Measurements from ENCODE around the gene GGT1.
"Not testable (repeated sequence)": the region's sequence is repeated elsewhere in the genome, so short reads cannot be mapped to it uniquely, and the experiment has no call there.

The GGT1 gene

DNA sequence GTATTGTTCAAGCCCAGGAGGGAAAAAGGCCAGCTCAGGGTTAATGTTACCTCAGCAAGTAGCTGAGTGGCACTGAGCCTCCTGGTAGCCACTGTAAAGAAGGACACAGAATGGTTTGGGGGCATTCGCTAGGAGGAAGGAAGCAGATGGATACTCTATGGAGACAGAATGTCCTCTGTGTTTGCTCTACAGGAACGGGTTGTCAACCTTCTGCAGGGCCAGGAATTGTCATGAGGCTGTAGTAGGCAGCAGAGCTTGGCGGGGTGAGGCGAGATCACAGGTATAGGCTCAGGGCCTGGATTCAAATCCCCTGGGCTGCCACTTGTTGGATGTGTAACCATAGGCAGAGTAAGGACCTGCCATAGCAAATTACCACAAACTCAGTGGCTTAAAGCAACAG lies 7.1 kb upstream of the GGT1 start:
- in situ Hi-C loops (cut with HindIII; ENCODE audit: low sequenced_read_pairs), result no loop called here

DNA sequence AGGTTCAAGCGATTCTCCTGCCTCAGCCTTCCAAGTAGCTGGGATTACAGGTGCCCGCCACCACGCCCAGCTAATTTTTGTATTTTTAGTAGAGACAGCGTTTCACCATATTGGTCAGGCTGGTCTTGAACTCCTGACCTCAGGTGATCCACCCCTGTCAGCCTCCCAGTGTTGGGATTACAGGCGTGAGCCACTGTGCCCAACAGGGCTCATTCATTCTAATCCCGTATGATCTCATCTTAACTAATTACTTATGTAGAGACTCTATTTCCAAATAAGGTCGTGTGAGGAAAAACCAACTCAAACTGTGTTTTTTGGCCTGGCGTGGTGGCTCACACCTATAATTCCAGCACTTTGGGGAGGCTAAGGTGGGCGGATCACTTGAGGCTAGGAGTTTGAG lies 5.9 kb upstream of the GGT1 start:
- in situ Hi-C loops (cut with HindIII; ENCODE audit: low sequenced_read_pairs), result not testable (repeated sequence)

DNA sequence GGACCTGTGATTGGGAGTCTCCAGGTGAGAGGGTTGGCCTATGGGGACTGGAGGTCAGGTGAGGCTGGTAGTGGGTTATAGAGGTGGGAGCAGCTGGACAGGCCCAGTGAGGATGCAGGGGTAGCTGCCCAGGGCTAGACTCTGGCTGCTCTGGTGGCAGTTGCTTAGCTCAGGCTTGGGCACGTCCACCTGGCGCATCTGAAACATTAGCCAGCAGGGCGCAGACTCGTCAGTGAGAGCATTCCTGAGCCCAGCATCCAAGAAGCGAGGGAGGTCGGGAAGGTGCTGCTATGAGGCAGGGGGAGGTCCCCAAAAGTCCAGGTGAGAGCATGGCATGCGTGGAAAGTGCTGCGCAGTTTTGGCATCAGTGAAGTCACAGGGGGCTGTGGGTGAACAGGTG lies 3.5 kb upstream of the GGT1 start:
- in situ Hi-C loops (cut with HindIII; ENCODE audit: low sequenced_read_pairs), result no loop called here

- in situ Hi-C loops (cut with HindIII; ENCODE audit: low sequenced_read_pairs), result not testable (repeated sequence)
These were observed 2.9 kb upstream of the GGT1 start for GRCh38 chr22:24599958-24600715.

- in situ Hi-C loops (cut with HindIII; ENCODE audit: low sequenced_read_pairs), result no loop called here
These were observed 1.5 kb upstream of the GGT1 start for GRCh38 chr22:24601217-24602104.

GRCh38 chr22:24602105-24602749 lies 766 bp upstream of the GGT1 start:
- in situ Hi-C loops (cut with HindIII; ENCODE audit: low sequenced_read_pairs), result not testable (repeated sequence)

- in situ Hi-C loops (cut with HindIII; ENCODE audit: low sequenced_read_pairs), result not testable (repeated sequence)
These were observed 1.0 kb downstream of the GGT1 start for GRCh38 chr22:24603770-24604629.

GRCh38 chr22:24606340-24606739 lies 3.3 kb downstream of the GGT1 start:
- in situ Hi-C loops (cut with HindIII; ENCODE audit: low sequenced_read_pairs), result not testable (repeated sequence)

- in situ Hi-C loops (cut with HindIII; ENCODE audit: low sequenced_read_pairs), result not testable (repeated sequence)
These were observed 4.5 kb downstream of the GGT1 start for GRCh38 chr22:24607429-24607983.

DNA sequence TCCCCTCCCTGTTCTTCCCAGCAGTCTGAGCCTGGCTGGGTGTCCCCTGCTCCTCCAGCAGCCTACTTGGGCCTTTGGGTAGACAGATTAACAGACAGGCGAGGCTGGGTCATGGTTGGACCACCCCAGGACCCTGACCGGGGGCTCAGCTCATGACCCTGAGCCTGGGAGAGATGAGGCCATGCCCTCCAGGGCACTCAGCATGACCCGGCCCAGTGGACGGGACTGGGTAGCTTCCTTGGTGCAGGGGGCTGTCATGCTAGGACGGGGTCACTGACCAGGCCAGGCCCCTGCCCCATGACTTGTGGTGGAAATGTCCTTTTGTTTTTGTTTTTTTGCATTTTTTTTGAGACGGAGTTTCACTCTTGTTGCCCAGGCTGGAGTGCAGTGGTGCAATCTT lies 5.3 kb downstream of the GGT1 start:
- in situ Hi-C loops (cut with HindIII; ENCODE audit: low sequenced_read_pairs), result not testable (repeated sequence)

DNA sequence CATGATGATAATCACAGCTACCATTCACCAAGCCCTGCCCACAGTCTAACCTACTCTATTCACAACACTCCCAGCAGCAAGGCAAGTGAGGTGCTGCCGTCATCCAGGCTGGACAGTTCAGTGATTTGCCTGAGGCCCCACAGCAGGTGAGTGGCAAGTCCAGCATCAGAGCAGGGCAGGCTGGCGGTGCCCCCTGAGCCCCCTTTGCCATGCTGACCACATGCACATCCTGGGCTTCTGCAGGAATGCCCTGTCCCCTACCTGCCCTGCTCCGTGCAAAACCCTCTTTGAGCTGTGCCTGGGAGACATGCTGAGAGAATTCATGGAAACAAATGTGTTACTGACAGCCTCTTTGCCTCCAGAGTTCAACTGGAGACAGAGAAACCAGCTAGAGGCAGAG lies 6.9 kb downstream of the GGT1 start:
- in situ Hi-C loops (cut with HindIII; ENCODE audit: low sequenced_read_pairs), result not testable (repeated sequence)

- in situ Hi-C loops (cut with HindIII; ENCODE audit: low sequenced_read_pairs), result not testable (repeated sequence)
These were observed 11.8 kb downstream of the GGT1 start for GRCh38 chr22:24614794-24615193.

DNA sequence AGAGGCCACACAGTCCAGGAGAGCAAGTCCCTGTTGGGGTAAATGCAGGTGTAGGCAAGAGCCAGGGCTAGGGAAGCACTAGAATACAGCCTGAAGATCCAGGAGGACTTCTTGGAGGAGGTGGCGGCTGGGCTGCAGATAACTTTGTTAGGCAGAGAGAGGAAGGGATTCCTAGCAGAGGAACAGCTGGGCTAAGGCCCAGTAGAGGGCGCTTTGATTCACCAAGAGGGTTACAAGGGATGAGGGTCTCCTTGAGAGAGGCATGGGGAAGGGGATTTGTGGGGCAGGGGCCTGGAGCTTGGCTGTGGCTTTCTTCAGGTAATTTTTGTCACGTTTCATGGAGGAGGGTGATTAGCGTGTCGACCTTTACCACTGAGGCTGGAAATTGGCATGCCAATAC lies 18.3 kb downstream of the GGT1 start:
- in situ Hi-C loops (cut with HindIII; ENCODE audit: low sequenced_read_pairs), result not testable (repeated sequence)

DNA sequence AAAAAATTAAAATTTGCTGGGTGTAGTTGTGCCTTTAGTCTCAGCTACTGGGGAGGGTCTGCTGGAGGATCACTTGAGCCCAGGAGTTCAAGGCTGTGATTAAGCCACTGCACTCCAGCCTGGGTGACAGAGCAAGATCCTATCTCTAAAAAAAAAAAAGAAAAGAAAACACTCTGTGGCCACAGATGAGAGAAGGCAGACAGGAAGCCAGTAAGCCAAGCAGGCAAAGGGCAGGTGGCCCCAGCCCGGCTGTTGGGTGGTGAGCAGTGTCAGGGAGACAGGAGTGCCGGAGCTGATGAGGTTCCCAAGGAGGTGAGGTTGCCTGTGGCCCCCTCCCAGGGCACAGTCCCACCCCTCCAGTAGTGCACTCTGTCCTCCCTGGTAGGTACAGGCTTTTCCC lies 19.6 kb downstream of the GGT1 start:
- in situ Hi-C loops (cut with HindIII; ENCODE audit: low sequenced_read_pairs), result not testable (repeated sequence)

DNA sequence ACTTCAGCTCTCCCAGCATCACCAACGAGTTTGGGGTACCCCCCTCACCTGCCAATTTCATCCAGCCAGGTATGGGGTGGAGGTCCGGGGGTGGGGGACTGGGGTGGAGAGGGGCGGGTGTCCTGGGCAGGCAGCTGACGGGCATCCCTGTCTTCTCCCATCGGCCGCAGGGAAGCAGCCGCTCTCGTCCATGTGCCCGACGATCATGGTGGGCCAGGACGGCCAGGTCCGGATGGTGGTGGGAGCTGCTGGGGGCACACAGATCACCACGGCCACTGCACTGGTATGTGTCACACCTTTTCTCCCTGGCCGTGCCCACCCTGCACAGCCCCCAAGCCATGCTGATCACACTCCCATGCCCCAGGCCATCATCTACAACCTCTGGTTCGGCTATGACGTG lies 24.9 kb downstream of the GGT1 start:
- in situ Hi-C loops (cut with HindIII; ENCODE audit: low sequenced_read_pairs), result not testable (repeated sequence)

GRCh38 chr22:24629069-24629468 lies 26.1 kb downstream of the GGT1 start:
- in situ Hi-C loops (cut with HindIII; ENCODE audit: low sequenced_read_pairs), result not testable (repeated sequence)

- in situ Hi-C loops (cut with HindIII; ENCODE audit: low sequenced_read_pairs), result not testable (repeated sequence)
These were observed 27.9 kb downstream of the GGT1 start for GRCh38 chr22:24630812-24631427.

- in situ Hi-C loops (cut with HindIII; ENCODE audit: low sequenced_read_pairs), result not testable (repeated sequence)
These were observed 28.6 kb downstream of the GGT1 start for GRCh38 chr22:24631430-24632122.

DNA sequence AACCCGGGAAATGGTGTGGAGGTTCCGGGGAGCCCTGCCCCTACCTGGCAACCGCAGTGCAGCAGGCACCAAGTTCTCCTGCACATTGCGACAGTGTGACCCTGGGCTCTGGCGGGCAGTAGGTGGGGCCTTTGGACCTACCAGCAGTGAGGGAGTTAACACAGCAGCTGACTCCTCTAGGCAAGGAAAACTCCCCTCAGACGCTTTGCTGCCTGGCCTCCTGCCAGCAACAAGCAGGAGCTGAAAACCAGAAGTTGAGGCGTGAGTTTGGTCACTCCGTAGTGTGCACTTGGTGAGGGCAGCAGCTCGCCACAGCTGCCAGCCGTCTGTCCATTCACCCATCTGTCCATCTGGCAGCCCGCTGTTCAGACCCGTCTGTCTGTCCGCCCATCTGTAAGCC lies 29.6 kb downstream of the GGT1 start:
- in situ Hi-C loops (cut with HindIII; ENCODE audit: low sequenced_read_pairs), result not testable (repeated sequence)

Measured in DLD1 (cell line).